GM21529 (cell line): ENCODE results near the gene PTK7.
A peak's percentile ranks its signal among the peaks of the same experiment; 100 is the strongest.
"Not testable (repeated sequence)": the region's sequence is repeated elsewhere in the genome, so short reads cannot be mapped to it uniquely, and the experiment has no call there.

ENCODE experiments used
- ATAC-seq: cut with Tn5 transposase; IDR thresholded peaks from one replicate; pipeline ENCODE4 v1.9.1; 2021; ENCODE audit not compliant: unreplicated experiment

PTK7 gene

DNA sequence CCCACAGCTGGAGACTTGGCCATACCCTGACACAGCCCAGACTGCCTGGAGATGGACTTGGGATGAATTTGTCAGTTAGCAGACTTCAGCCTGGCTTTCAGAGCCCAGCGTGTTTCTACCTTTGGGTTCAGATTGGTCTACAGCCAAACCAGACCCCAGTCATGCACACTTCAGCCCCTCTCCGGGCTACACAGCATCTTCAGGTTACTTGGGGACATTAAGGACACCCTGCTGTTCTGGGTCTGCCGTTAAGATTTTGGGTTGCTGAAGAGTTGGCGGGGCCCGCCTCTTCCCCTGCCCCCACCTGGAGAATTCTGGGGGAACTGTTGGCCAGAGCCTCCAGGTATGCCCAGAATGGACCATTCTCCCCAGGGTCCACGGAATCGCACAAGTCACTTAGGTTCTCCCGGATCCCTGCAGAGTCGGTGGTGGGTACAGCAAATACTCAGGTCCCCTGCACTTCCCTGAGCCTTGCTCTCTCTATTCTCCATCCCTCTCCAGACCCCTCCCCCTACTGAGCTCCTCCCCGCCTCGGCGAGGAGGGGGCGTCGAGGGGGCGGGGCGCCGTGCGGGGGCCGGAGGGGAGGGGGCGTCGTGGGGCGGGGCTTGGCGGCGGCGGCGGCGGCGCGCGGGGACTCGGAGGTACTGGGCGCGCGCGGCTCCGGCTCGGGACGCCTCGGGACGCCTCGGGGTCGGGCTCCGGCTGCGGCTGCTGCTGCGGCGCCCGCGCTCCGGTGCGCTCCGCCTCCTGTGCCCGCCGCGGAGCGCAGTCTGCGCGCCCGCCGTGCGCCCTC, at the start of gene PTK7:
PTK7 (plus strand) TSS at position 645 of the 794 bp plus-strand sequence. CDS start 175 bp downstream, outside the sequence.
- ATAC-seq = no peak

GRCh38 chr6:43026365-43026764, 49.7 kb upstream of the PTK7 start:
- ATAC-seq = no peak

GRCh38 chr6:43029120-43029519, 47.0 kb upstream of the PTK7 start:
- no peak for ATAC-seq

GRCh38 chr6:43032326-43032725, 43.8 kb upstream of the PTK7 start:
- no peak for ATAC-seq

DNA sequence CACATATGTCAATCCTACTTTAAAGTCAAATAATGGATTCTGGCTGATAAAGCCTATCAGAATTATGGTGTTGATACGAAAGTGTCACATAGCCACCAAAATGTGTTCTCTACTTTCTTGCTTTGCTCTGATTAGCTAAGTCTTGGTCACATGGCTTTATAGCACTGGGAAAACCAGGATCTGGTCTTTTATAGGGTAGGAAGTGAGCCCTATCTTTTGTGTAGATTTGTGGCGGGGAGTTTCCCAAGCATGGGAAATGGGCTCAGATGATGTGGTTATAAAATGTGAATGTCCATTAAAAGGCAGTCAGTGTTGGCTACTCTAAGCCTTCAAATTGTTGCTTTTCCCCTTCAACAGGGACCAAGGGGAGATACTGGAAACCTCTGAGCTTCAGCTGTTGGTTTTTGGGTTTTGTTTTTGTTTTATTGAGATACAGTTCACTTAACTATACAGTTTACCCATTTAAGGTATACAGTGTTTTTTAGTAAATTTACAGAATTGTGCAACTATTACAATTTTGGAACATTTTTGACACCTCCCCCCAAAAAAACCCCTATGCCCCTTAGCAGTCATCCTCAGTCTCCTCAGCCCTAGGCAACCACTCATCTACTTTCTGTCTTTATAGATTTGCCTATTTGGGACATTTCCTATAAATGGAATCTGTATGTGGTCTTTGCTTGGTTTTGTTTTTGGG, 42.5 kb upstream of the PTK7 start:
- no peak for ATAC-seq

DNA sequence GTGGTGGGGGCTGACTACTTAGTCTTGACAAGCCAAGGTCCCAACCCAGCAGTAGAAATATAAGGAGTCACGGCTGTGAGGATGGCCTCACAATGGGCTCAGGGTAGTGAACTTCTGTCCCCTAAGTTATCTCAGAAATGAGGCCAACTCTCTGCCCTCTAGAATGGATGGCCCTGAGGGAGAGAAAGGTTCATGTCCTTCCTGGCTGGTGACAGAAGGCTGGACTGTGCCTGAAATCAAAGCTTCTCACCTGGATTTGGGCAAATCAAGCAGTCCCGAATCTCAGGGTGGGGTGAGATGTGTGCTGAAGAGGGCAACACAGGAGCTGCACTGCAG, 42.0 kb upstream of the PTK7 start:
- no peak for ATAC-seq

DNA sequence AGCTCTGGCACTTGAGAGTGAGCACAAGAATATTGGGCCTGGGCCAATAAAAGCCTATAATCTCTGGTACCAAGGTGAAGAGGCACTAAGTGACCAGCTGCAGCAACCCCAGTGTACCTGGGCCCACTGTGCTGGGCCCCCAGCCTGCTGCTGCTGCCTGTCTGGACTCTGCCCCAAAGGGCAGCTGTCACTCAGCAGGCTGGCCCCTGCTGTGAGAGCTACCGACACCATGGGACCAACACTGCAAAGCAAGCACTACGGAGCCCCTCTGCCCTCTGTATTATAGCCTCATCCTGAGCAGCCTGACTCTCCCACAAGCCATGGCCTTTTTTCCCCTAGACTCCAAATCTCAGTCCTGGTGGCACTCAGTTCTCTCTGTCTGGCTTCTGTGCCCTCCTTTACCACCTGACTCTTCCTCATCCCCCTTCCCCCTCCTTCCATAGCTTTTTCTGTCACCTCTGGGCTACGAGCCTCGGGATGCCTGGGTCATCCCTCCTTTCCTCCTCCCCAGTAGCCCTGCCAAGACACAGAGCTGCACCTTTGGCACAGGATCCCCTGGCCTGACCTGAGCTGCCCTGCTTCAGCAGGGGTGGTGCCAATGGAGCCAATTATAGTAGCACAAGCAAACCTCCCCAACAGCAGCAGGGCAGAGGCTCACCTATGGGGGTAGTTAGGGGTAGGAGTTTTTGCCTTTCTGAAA, 40.5 kb upstream of the PTK7 start:
- no peak for ATAC-seq

DNA sequence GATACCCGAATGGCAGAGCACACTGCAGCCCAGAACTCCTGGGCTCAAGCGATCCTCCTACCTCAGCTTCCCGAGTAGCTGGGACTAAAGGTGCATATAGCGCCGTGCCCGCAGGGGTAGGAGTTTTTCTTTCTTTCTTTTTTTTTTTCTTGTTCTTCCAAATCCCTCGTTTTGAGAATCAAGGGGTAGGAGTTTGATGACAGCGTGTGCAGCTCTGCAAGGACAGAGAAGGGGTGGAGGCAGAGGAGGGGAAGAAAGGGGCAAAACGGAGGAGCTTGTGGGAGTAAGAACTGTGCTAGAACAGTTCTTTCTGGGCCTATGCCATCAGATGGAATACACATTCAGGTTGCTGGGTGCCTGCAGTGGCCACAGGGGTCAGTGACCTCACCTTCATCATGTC, 39.4 kb upstream of the PTK7 start:
- no peak for ATAC-seq

DNA sequence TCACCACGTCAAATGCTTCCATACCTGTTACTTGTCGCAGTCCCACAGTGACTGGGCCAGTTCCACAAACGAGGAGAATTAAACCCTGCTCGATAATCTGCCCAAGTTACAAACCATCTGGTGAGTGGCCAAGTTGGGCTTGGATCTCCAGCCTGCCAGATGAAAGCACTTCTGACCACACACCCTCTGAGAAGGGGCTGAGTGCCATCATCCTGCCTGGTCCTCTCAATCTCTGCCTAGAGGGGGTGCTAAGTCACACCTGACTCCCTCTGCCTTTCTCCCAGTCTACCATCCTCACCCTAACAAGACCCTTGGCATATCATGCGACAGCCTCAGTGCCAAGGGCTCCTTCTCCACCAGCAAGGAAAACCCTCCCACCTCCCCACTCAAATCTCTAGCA, 38.9 kb upstream of the PTK7 start:
- ATAC-seq = no peak

GRCh38 chr6:43037706-43038105, 38.4 kb upstream of the PTK7 start:
- no peak for ATAC-seq

GRCh38 chr6:43038727-43039126, 37.4 kb upstream of the PTK7 start:
- ATAC-seq = no peak

- no peak for ATAC-seq
Observed at GRCh38 chr6:43040542-43041257, 35.4 kb upstream of the PTK7 start.

GRCh38 chr6:43041475-43041874, 34.6 kb upstream of the PTK7 start:
- not testable (repeated sequence) for ATAC-seq

GRCh38 chr6:43043310-43043709, 32.8 kb upstream of the PTK7 start:
- no peak for ATAC-seq

GRCh38 chr6:43045371-43045930, 30.7 kb upstream of the PTK7 start:
- no peak for ATAC-seq

- ATAC-seq = no peak
Observed at GRCh38 chr6:43047998-43048397, 28.1 kb upstream of the PTK7 start.

DNA sequence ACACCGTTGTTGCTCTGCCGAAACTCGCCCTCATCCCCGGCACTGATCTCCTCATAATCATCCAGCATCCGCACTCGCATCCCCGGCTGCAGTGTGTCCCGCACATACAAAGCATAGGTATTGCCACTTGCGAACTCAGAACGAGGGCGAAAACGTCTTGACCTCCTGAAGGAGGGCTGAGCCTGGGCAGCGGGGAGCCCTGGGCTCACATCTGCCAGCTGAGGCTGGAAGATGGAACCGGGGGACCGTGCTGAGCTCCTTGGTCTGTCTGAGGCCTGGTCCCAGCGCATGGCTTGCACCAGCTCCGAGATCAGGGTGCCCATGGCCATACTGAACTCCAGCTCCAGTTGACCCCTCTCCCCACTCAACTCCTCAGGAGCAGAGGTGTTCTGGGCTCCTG, 25.1 kb upstream of the PTK7 start:
- no peak for ATAC-seq

- no peak for ATAC-seq
Observed at GRCh38 chr6:43052225-43052841, 23.8 kb upstream of the PTK7 start.

DNA sequence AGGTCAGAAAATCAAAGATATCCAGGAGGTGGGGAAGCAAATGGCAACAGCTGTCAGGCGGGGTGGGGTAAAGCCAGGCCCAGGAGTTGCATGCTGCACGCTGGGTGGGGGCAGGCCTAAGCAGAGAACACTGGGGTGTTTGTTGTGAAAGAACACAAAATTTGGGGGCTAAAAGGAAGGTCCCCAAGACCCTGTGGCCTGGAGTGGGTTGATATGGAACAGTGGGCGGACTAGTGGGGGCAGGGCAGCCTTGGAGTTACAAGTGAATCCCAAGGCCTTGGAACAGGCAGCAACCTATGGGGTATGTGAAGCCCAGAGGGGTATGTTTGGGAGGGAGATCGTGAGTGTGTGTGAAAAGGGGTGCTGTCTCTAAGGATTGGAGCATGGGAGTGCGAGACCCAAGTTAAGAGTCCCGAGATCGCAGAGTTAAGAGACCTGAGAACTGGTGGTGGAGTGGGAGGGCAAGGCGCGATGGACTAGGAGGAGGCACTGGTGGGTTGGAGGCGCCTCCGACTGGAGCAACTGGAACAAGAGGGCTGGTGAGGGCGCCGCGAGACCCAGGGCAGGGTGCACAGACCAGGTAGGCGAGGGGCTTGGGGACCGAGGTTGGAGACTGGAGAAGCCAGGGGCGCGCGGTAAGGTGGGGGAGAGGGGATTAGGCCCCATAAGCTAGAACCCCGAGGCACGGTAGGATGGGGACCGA, 23.1 kb upstream of the PTK7 start:
- peak; percentile 29 for ATAC-seq
